ENCODE data around the gene ABCA7.
A peak's percentile ranks its signal among the peaks of the same experiment; 100 is the strongest.

Gene ABCA7

DNA sequence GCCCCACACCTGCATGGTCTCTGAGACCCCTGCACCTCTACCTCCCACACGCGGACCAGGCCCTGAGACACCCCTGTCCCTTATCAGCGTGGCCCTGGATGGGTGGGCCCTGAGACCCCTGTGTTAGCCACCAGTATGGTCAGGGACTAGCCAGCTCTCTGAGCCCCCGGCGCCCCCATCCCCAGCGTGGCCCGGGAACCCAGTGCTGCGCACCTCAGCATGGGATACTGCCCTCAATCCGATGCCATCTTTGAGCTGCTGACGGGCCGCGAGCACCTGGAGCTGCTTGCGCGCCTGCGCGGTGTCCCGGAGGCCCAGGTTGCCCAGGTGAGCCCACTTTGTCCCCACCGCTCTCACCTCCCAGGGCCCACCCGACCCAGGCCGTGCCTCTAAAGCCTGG lies 22.1 kb downstream of the ABCA7 start:
- DNase-seq = no peak

GRCh38 chr19:1062387-1063029 lies 22.6 kb downstream of the ABCA7 start:
- DNase-seq = no peak

DNA sequence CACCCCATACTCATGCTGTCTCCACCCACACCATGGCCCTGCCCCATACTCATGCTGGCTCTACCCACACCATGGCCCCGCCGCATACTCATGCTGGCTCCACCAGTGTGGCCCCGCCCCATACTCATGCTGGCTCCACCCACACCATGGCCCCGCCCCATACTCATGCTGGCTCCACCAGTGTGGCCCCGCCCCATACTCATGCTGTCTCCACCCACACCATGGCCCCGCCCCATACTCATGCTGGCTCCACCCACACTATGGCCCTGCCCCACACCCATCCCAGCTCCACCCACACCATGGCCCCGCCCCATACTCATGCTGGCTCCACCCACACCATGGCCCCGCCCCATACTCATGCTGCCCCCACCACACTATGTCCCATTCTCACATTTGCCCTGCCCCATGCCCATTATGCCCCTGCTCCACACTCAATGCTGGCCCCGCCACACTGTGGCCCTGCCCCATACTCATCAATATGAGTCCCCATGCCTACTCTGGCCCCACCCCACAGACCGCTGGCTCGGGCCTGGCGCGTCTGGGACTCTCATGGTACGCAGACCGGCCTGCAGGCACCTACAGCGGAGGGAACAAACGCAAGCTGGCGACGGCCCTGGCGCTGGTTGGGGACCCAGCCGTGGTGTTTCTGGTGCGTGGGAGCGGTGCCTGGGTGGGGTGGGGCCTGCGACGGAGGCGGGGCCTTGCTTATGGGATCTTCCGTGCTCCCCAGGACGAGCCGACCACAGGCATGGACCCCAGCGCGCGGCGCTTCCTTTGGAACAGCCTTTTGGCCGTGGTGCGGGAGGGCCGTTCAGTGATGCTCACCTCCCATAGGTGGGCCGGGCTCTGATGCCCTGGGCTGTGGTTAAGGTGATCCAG lies 23.4 kb downstream of the ABCA7 start:
- peak; percentile 76 for DNase-seq

DNA sequence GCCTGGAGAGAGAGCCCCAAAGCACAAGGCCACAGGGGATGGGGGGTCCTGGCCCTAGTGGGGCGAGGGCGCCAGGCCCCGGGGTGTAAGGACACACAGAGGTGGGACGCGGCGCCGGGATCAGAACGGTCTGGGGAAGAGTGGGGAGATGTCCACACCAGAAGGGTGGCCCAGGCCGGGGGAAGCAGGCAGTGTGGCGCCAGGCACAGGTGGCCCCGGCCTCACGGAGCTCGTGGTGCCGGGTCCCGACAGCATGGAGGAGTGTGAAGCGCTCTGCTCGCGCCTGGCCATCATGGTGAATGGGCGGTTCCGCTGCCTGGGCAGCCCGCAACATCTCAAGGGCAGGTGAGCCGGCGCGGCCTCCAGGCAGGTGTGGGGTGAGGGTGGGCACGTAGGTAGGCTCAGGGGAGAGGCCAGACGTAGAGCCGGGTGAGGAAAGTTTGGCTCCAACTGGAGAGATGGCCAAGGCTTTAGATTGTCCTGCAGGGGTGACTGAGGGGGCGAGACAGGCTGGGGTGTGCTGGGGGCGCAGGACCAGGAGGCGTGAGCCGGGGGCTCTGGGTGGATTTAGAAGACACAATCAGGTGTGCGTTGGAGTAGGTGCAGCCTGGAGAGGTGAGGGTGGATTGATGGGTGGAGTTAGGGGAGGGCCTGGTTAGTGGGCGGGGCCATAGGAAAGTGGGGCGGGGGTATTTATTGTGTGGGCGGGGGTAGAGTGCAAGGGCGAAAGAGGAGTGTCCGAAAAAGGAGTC lies 24.2 kb downstream of the ABCA7 start:
- DNase-seq = no peak

GRCh38 chr19:1064661-1065605 lies 25.0 kb downstream of the ABCA7 start:
- peak; percentile 76 for DNase-seq

- DNase-seq = no peak
Measured at GRCh38 chr19:1065606-1066109, 25.8 kb downstream of the ABCA7 start.

DNA sequence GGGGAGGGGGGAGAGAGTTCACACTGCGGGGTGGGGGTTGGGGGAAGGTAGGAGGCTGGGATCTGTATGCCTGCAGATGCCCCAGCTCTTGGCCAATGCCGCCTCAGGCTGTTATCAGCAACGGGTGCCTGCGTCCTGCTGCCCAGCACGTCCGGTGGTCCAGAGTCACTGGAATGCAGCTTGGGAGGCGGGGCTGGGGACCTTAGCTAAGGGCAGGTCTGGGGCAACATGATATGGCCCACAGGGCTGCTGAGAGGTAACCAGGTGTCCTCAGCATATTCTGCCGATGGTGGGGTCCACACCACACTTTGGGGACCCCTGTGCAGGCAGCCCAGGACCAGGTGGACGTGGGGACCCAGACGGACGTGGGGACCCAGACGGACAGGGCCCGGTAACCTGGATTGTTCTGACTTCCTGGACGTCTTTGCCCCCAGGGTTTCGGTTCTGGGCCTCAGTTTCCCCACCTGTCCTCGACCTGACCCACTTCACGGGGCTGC lies 26.4 kb downstream of the ABCA7 start:
- DNase-seq = no peak

DNA sequence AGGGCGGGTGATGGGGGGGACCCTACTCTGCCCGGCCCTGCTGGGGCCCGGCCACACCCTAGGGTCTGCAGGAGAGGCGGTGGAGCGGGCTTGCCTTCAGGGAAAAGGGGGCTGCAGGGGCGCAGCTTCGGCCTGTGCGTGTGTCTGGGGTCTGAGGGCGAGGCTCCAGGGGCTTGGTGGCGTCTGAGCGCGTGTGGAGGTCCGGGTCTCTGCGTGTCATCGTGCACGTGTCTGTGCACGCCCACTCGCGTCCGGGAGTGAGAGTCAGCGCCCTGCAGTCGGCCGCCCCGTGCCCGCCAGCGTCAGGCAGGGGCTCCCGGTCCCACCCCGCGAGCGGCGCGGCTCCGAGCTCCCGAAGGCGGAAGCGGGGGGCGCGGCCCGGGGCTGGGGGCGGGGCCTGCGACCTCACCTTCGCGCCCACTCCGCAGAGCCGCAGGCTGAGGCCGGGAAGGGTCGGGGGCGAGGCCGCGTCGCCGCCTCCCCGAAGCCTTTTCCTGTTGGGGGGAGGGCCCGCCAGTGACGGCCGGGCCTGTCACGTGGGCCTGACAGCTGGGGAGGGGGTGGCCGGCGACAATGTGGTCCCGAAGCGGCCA lies 26.9 kb downstream of the ABCA7 start, which contains the start of gene ARHGAP45:
Gene ARHGAP45, plus strand, starts transcription at position 420 of the 593 bp plus-strand sequence. CDS start 239 bp downstream, outside the sequence.
- peak; percentile 90 for DNase-seq

DNA sequence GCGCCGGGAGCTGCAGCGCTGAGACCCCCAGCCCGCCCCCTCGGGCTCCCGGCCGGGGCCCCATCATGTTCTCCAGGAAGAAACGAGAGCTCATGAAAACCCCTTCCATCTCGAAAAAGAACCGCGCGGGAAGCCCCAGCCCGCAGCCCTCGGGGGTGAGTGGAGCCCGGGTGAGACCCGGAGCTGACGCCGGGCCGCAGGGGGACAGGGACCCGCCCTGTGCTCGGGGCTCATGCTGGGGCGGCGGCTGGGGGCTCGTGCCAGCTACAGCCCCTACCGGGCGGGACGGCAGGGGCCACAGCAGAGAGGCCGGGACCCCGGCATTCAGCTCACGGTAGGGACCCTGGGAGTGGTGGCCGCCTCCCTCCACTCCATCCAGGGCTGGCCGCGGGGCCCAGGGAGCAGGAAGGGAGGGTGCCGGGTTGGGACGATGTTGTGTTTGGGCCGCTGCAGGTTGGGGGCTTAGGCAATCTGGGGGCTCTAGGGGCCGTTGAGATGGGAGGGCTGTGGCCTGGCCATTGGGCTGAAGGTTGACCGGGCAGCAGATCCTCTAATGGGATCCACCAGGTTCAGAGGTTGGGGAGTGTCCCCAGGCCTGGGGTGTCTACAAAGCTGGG lies 27.5 kb downstream of the ABCA7 start:
- DNase-seq = peak; percentile 81

DNA sequence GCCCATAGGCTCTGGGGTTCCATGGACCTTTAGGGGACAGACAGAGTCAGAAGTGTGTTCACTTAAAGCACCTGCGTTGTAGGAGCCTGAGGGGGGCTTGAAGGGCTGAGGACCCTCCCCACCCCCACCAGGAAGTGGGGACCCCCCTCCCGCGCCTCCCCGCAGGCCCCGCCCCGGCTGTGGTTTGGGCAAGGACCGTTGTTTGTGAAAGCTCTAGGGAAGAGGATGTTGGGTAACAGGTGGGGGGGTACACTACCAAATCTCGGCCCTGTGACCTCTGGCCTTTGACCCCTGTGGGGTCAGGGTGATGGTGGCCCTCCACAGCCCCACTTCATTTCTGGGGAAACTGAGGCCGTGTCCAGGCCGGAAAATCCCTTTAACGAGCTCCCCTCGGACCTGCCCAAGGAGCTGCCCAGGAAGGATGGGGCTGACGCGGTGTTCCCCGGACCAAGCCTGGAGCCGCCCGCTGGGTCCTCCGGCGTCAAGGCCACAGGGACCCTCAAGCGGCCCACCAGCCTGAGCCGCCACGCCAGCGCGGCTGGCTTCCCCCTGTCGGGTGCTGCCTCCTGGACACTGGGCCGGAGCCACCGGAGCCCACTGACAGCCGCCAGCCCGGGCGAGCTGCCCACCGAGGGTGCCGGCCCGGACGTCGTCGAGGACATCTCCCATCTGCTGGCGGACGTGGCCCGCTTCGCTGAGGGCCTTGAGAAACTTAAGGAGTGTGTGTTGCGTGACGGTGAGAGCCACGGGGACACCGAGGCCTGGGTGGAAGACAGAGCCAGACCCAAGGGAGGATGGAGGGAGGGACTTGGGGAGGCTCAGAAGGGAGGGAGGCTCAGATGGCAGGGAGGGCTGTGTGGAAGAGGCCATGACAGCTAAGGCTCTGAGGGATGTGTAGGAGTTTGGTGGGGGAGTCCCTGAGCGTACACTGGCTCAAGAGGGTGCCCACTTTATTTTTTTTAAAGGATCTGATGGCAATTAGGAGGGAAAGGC lies 28.4 kb downstream of the ABCA7 start:
- peak; percentile 83 for DNase-seq

DNA sequence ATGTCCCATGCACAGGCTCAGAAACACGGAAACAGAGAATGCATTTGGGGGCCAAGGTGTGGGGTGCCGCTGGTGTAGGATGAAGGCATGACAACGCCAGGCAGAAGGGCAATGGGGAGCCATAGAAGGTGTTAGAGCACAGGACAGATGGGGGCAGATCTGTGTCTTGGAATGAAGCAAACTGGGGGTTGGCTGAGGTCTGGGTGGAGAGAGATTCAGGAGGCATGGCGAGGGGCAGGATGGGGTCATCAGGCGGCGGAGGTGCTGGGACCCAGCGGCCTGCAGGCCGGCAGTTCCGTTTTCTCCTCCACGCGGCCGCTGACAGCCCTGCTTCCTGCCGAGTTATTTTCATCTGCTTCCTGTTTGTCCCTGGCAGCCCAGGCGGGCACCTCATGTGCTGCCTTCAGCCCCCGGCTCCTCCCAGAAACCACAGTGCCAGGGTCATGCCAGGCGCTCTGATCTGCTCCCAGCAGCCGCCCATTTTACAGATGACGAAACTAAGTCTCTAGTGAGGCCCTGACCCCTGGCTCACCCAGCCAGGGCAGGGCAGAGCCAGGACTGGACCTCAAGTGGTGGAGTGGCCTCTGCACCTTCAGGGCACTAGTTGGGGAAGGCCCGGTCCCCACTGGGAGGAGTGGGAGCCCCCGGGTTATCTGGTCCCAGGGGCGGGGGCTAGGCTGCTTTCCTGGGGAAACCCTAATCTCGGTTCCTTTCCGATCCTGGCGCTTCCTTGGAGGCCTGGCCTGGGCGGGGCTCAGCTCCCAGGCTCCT lies 29.3 kb downstream of the ABCA7 start:
- DNase-seq = peak; percentile 84

DNA sequence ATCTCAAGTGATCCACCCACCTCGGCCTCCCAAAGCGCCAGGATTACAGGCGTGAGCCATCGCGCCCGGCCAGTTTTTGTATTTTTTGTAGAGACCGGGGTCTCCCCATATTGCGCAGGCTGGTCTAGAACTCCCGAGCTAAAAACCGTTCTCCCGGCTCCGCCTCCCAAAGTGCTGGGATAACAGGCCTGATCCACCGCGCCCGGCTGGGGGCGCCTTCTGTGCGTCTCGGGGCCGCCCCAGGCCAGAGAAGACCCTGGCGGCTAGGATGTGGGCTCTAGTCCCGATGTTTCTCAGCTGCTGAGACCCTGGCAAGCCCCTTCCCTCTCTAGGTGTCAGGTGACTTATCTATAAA lies 30.6 kb downstream of the ABCA7 start:
- DNase-seq = no peak

DNA sequence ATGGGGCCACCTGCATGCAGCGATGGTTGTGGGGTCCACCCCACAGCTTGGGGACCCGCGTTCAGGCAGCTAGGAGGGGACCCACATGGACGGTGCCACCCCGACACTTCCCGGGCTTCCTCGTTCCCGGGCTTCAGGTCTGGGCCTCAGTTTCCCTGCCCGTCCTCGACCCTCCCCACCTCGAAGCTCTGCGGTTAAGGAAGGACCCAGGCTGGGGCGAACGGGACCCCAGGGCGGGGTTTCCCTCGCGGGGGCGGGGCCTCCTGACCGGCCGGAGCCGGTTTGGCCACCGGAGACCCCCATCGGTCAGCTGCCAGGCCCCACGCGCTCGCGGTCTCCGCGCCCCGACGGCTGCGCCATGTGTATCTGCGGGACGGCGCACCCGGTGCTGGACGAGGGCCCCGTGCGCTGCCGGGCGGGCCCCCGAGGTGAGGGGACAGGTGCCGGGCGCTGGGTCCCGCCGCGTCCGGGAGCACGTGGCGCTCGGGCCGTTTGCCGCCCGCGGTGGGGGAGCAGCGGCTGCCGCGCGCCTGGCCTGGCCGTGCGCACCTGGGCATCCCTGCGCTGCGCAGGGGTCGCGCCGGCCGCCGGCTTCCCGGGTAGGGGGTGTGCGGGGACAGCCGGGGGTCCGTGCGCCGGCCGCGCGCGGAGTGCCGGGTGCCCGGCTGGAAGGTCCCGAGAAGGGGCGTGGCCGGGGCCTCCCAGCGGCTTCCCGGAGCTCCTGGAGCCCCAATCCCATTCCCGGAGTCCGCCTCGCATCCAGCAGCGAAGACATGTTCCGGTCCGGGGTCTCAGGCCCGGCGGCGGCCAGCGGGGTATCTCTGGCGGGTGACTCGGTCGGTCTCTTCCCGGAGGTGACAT lies 31.3 kb downstream of the ABCA7 start:
- DNase-seq = no peak

DNA sequence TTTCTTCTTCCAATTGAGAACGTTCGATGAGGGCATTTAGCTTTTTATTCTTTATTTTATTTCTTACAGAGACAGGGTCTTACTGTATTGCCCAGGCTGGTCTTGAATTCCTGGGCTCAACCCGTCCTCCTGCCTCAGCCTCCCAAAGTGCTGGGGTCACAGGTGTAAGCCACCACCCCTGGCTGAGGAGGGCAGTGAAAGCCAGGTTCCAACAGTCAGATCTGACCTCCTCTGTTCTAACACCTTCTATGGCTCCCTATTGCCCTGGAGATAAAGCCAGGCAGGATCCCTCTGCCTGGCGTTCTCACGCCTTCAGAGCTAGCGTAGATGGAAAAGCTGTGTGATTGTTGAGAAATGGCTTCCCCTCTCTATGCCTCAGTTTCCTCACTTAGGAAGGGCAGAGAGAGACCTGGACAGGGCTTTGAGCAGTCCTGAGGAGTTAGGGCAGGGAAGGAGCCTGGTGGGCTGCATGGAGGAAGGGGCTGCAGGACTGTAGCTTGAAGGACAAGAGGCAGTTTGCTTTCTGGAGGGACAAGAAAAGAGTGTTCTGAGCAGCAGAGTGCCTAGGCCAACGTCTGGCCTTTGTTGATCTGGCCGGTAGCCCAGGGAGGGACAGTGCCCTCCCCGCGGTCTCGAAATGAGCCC lies 32.6 kb downstream of the ABCA7 start:
- DNase-seq = no peak

DNA sequence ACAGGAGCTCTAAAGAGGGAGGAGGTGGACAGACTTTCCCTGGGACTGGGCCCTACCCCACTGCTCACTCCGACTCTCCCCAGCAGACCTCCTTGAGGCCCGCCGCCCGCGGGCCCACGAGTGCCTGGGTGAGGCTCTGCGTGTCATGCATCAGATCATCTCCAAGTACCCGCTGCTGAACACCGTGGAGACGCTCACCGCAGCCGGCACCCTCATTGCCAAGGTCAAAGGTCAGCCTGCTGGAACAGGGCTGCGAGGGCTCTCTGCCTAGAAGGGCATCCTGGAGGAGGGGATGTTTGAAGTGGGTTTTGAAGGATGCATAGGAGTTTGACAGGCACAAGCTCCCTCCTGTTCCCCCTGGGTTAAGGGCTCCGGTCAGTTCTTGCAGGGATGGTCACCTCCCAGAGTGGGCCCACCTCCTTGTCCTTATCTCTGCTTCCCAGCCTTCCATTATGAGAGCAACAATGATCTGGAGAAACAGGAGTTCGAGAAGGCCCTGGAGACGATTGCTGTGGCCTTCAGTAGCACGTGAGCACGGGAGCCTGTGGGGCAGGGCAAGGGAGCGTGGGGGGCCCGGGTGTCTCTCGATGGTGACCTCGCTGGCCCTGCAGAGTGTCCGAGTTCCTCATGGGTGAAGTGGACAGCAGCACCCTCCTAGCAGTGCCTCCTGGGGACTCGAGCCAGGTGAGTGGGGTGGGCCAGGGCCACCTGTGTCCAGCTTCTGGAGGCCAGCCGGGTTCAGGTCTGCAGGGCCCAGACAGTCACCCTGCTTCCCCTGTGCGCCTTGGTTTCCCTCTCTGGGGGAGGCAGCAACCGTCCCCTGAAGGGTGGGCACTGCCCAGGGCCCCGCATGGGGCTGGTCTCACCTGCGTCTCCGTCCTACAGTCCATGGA lies 33.4 kb downstream of the ABCA7 start:
- no peak for DNase-seq

DNA sequence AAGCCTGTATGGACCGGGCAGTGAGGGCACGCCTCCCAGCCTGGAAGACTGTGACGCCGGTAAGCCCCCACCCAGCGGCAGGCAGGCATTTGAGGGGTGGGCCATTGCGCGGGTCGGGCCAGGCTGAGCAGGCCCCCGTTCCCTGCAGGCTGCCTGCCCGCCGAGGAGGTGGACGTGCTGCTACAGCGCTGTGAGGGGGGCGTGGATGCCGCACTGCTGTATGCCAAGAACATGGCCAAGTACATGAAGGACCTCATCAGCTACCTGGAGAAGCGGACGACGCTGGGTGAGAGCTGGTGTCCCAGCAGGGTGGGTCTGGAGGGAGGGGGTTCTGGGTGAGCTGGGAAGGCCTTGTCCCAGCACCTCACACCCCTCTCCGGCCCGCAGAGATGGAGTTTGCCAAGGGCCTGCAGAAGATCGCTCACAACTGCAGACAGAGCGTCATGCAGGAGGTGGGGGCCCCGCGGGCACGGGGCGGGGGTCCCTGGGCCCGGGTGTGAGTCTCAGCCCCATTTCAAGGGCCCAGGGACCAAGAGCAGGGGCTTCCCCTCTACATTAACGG lies 34.1 kb downstream of the ABCA7 start:
- no peak for DNase-seq
